Pancreas (tissue), 10 donors: Measurements from ENCODE around the gene EAF1. TPM values are rescaled to one million over a fixed set of nuclear protein-coding genes. Genes with fewer than 3 reads are reported as not detected.
"Not testable (repeated sequence)": the region's sequence is repeated elsewhere in the genome, so short reads cannot be mapped to it uniquely, and the experiment has no call there.

Source experiments
- ATAC-seq, 4 donors: fragments of 200-7000 bp; cut with Tn5 transposase; one replicate each; pipeline versions ENCODE4 v1.8.0 to v1.9.1; 2020; ENCODE audit warnings: mild to moderate bottlenecking in 4 of 4, moderate library complexity in 4 of 4
- DNase-seq, 6 donors: peaks; one replicate each; pipeline ENCODE4 v3.0.0-alpha.2; 2020
- FAIRE-seq: peaks from 2 replicates; lab custom pipeline; 2012; peaks lifted over from hg19 to GRCh38; lab: Jason Lieb, UNC
- H3K27ac ChIP-seq, 4 donors: fragments of 200-600 bp; sonication (generic); 1 replicate in 3 of 4; 2 replicates in 1 of 4; pipeline versions ENCODE4 v1.5.0 to v1.8.0; 2020
- H3K27me3 ChIP-seq, 4 donors: fragments of 200-600 bp; one replicate each; pipeline ENCODE4 v1.8.0; 2021
- H3K36me3 ChIP-seq, 3 donors: fragments of 200-600 bp; sonication (generic) in 1 of 3; one replicate each; pipeline versions ENCODE4 v1.5.0 to v1.8.0; 2020 to 2021
- H3K4me1 ChIP-seq, 3 donors: fragments of 200-600 bp; one replicate each; pipeline ENCODE4 v1.8.0; 2021
- H3K4me3 ChIP-seq, 4 donors: fragments of 200-600 bp; sonication (generic) in 2 of 4; one replicate each; pipeline versions ENCODE4 v1.5.0 to v1.8.0; 2020 to 2021
- H3K9me3 ChIP-seq, 4 donors: fragments of 200-600 bp; one replicate each; pipeline ENCODE4 v1.8.0; 2021
- WGBS, 2 donors: extraction: QIAGEN DNeasy Blood & Tissue Kit; methylation state at CpG; one replicate each; pipeline ENCODE4 v1.1.7; 2013; 5-methylcytosine and 5-hydroxymethylcytosine counted together
- intact Hi-C, 3 donors: fragments of 100-400 bp; cut with DNase I; formaldehyde crosslinking; loops; one replicate each; pipeline versions ENCODE4 v1.11.1 to v1.14.2; 2022
- polyA plus RNA-seq, 2 donors: library from polyadenylated mRNA; stranded (reverse); fragments of 200-250 nt; gene quantifications; one replicate each; pipeline ENCODE4 v1.2.3, GENCODE V29; 2013
- total RNA-seq, 6 donors: library from RNA; stranded (reverse); fragmentation: NEBNext Ultra II Directional in 4 of 6; extraction: Animal tissue kit (Norgen Biotek cat#: 25700) in 4 of 6; gene quantifications; one replicate each; pipeline versions ENCODE4 v1.2.1 to v1.2.4, GENCODE V29; 2021 to 2023
- TF ChIP-seq, protein P1 (sequence below), 4 donors: fragments of 200-600 bp; sonication (generic) in 3 of 4; IDR thresholded peaks; one replicate each; pipeline versions ENCODE4 v1.5.0 to v1.8.0; 2021; ENCODE audit warnings: antibody characterized with exemption in 4 of 4
- donor health status: healthy with polysubstance abuse.
- donor health status: DM: no; HTN: no; CAD: no; lungs with moderate emphysema.
- donor health status: DM: no; HTN: no; CAD: no.
- donor health status: control.
- donor health status: control.
- donor health status: Bipolar disorder and iron deficiency.
- donor health status: DM: yes; HTN: yes; CAD: no.
- donor health status: DM: no; HTN: no; CAD: no.
- donor health status: DM: no; HTN: no; CAD: no.
- donor health status: DM: yes; HTN: yes; CAD: no.

Gene EAF1
- total and polyA plus RNA-seq, 8 donors: 2.1 to 12.0 (median 6.6) TPM

DNA sequence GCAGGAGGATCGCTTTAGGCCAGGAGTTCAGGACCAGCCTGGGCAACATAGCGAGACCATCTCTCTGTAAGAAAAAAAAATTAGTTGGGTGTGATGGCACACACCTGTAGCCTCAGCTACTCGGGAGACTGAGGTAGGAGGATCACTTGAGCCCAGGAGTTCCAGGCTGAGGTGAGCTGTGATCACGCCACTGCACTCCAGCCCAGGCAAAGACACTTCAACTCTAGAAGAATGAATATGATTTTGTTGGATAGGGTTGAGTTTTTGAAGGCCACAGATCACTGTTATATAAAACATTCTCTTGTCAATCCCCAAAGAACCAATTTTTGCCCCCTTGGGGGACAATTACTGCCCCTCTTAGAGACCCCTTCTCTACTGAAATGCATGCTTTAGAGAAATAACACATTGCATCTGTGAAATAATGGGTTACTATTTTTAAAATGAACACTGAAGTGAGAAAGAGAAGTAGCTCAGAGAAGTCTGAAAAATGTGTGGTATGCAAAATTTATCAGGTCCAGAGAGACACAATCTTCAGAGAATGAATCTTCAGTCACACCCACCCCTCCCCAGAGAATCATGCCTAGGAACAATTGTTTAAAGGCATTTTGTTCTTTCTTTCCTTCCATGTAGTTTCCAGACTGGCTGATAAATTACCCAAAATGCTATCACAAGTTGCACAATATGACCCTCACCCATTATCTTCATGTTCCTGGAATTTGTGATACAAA is 42.7 kb upstream of the EAF1 start:
- no peak for FAIRE-seq
- no peaks in the 10 kb centered on the region for H3K9me3 ChIP-seq
- no peak overlapping the region for H3K4me3 ChIP-seq
- intact Hi-C loops: loop anchor here in 1 of 3 donors (10.0 kb wide), 1 partner anchor 120 kb away; no protein-coding TSS in a partner anchor
- no peak for DNase-seq
- H3K4me1 ChIP-seq: no peaks in the 10 kb centered on the region
- H3K36me3 ChIP-seq: no peaks in the 10 kb centered on the region
- WGBS, 2 donors: 83 to 87% methylated on average over 4 of the region's 4 CpGs
- no peak overlapping the region for H3K27ac ChIP-seq
- peak in 1 of 4 donors; percentile 26 for ATAC-seq
- TF ChIP-seq, protein P1, sequence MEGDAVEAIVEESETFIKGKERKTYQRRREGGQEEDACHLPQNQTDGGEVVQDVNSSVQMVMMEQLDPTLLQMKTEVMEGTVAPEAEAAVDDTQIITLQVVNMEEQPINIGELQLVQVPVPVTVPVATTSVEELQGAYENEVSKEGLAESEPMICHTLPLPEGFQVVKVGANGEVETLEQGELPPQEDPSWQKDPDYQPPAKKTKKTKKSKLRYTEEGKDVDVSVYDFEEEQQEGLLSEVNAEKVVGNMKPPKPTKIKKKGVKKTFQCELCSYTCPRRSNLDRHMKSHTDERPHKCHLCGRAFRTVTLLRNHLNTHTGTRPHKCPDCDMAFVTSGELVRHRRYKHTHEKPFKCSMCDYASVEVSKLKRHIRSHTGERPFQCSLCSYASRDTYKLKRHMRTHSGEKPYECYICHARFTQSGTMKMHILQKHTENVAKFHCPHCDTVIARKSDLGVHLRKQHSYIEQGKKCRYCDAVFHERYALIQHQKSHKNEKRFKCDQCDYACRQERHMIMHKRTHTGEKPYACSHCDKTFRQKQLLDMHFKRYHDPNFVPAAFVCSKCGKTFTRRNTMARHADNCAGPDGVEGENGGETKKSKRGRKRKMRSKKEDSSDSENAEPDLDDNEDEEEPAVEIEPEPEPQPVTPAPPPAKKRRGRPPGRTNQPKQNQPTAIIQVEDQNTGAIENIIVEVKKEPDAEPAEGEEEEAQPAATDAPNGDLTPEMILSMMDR (IDR thresholded peaks at IDR 0.05): no peak
- no peaks in the 10 kb centered on the region for H3K27me3 ChIP-seq

DNA sequence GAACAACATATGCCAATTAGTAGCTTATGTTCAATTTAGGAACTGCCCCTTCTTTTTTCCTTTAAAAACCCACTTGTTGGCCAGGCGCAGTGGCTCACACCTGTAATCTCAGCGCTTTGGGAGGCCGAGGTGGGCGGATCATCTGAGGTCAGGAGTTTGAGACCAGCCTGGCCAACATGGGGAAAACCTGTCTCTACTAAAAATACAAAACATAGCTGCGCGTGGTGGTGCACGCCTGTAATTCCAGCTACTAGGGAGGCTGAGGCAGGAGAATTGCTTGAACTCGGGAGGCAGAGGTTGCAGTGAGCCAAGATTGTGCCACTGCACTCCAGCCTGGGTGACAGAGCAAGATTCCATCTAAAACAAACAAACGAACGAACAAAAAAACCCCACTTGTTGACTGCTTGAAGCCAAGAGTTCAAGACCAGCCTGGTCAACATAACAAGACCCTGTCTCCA is 42.1 kb upstream of the EAF1 start:
- not testable (repeated sequence) for FAIRE-seq, H3K27me3 ChIP-seq, ATAC-seq, H3K4me3 ChIP-seq, H3K9me3 ChIP-seq, DNase-seq, H3K27ac ChIP-seq, H3K36me3 ChIP-seq, H3K4me1 ChIP-seq
- intact Hi-C loops: loop anchor here in 1 of 3 donors (10.0 kb wide), 1 partner anchor 120 kb away; no protein-coding TSS in a partner anchor
- WGBS, 2 donors: 80 to 85% methylated on average over 10 of the region's 10 CpGs

GRCh38 chr3:15385901-15386653 is 41.3 kb upstream of the EAF1 start:
- FAIRE-seq (no peak), DNase-seq (no peak), ATAC-seq (peak in 1 of 4 donors; percentile 18)
- intact Hi-C loops: loop anchor here in 1 of 3 donors (10.0 kb wide), 1 partner anchor 121 kb away; no protein-coding TSS in a partner anchor
- Histone ChIP-seq H3K4me1 (no peaks in the 10 kb centered on the region), H3K36me3 (no peaks in the 10 kb centered on the region), H3K4me3 (no peak overlapping the region), H3K27ac (no peak overlapping the region), H3K9me3 (no peaks in the 10 kb centered on the region), H3K27me3 (no peaks in the 10 kb centered on the region)
- WGBS, 2 donors: 81% methylated on average over 1 of the region's 1 CpG
- TF ChIP-seq, protein P1 (IDR thresholded peaks at IDR 0.05): no peak

DNA sequence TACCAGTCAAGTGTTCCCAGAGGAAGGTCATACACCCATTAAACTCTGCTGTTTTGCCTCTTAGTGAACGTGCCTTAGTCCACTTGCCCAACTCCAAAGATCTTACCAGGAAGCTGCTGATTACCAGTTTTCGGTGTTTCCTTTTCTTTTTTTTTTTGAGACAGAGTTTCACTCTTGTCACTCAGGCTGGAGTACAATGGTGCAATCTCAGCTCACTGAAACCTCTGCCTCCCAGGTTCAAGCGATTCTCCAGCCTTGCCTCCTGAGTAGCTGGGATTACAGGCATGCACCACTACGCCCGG is 40.8 kb upstream of the EAF1 start:
- 95 to 97% methylated on average over 5 of the region's 5 CpGs for WGBS, 2 donors
- intact Hi-C loops: loop anchor here in 1 of 3 donors (10.0 kb wide), 1 partner anchor 122 kb away; no protein-coding TSS in a partner anchor
- not testable (repeated sequence) for H3K36me3 ChIP-seq, H3K4me1 ChIP-seq, FAIRE-seq, H3K4me3 ChIP-seq, H3K27me3 ChIP-seq, DNase-seq, H3K9me3 ChIP-seq, H3K27ac ChIP-seq
- ATAC-seq: peak in 1 of 4 donors; percentile 16

GRCh38 chr3:15387171-15387581 is 40.2 kb upstream of the EAF1 start:
- Histone ChIP-seq H3K9me3 (no peaks in the 10 kb centered on the region), H3K27me3 (no peaks in the 10 kb centered on the region), H3K36me3 (no peaks in the 10 kb centered on the region), H3K27ac (peak overlapping the region in 1 of 4 donors; percentile 28), H3K4me3 (no peak overlapping the region), H3K4me1 (no peaks in the 10 kb centered on the region)
- 40 to 76% methylated on average over 1 of the region's 1 CpG for WGBS, 2 donors
- FAIRE-seq: no peak
- intact Hi-C loops: loop anchor here in 1 of 3 donors (10.0 kb wide), 1 partner anchor 122 kb away; no protein-coding TSS in a partner anchor
- peak in 3 of 4 donors; percentile 36 to 69 (median 49) for ATAC-seq
- TF ChIP-seq, protein P1 (IDR thresholded peaks at IDR 0.05): no peak
- no peak for DNase-seq
